HG02623 (cell line): ENCODE results near the gene TUBB2B.
A peak's percentile ranks its signal among the peaks of the same experiment; 100 is the strongest.

ENCODE experiments used
- ATAC-seq: cut with Tn5 transposase; IDR thresholded peaks from one replicate; pipeline ENCODE4 v1.9.1; 2021; ENCODE audit warnings: moderate library complexity; ENCODE audit not compliant: unreplicated experiment

TUBB2B gene

GRCh38 chr6:3227363-3228045 lies at the start of gene TUBB2B:
TSS of gene TUBB2B (minus strand) at chr6:3227653. CDS start at chr6:3227543, 110 bp downstream.
- ATAC-seq, result no peak

DNA sequence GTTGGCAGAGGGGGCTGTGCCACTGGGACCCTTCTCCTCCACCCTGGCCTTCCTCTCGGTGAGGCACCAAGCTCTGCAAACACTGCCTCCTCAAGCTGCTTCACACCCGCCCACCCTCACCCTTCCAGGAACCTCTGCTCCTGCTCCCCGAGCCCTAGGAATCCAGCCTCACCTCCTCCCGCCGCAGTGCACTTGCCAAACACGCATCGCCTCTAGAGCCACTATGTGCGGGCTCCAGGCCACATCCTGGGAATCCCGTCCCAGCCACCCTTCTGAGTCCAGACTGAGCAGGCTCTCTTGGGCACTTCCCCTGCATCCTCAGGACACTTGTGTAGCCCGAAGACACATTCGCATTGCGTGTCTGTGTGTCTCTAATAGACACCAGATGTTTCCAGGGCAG lies 49.8 kb upstream of the TUBB2B start:
- no peak for ATAC-seq

DNA sequence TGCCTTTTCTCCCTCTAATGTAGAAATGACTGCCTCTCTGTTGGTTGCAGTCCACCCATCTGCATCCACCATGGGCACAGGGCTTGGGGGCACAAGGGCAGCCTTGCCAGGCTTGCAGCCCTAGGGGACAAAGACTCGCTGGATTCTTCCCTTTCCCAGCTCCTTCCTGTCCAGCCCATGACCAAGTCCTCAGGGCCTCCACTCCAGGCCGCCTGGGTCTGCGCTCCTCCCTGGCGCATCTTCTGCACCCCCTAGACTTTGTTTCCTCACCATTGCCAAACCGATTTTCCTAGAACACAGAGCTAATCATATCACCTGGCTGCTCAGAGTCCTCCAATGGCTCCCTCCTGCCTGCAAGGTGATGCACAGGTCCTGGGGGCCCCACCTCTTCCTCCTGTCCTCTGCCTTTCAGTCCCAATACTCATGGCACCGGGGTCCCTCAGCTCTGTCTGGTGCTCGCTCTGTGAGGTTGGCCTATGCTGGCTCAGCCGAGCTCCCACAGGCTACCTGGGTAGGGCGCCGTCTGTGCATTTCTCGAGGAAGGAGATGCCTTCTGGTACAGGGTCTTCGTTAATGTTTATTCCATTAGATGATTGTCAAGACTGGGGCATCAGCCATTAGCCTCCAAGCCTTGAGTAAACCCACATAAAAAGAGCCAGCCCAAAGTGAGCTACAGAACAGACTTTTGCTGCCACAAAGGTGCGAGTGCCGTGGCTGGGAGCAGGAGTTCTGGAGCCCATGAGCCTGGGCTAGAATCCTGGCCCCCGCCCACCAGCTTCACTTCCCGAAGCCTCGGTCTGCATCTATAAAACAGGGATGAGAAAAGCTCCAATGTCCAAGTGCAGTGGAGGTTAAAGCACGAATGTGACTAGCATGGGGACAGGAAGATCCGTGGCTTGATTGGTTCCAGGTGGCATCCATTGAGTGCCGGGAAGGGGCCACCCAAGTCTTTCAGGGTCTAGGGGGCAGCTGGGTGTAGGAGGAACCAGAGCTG lies 49.0 kb upstream of the TUBB2B start:
- ATAC-seq, result no peak

GRCh38 chr6:3273707-3274521 lies 46.5 kb upstream of the TUBB2B start:
- no peak for ATAC-seq

GRCh38 chr6:3272911-3273547 lies 45.6 kb upstream of the TUBB2B start:
- ATAC-seq, result no peak

DNA sequence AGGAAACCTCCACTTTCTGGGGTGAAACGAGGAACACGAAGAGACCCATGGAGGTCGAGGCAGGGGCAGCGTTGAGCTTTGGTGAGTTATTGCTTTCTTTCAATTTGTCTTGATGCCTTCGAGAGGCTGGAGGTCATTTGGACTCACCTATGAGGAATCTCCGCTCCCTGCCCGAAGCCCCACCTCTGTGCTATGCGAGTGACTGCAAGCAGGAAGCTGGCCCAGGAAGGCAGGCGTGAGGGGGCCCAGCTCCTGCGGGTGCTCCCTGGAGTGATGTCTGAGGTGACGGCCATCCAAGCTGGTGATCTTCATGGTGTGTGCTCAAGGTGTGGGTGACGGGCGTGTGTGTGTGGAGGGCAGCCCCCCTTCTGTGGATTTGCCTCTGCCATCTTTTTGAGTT lies 44.3 kb upstream of the TUBB2B start:
- no peak for ATAC-seq

GRCh38 chr6:3270258-3270657 lies 42.8 kb upstream of the TUBB2B start:
- ATAC-seq, result no peak

GRCh38 chr6:3269281-3269975 lies 42.0 kb upstream of the TUBB2B start:
- ATAC-seq, result no peak

DNA sequence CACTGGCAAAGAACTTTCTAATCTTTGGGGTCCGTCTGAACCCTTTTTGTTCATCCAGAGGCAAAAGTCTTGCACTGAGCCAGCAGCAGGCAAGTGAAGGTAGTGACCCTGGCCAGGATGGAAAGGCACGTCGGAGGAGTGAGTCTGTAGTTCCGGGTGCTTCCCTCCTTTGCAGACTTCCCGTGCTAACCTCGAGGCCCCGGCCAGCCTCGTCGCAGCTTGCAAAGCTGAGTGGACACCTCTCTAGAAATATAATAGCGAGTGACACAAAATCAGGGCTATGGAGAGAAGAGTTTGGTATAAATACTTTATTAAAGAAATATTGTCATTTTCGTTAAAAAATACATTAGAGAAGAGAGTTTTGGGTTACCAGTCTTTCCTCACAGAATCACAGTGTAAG lies 41.2 kb upstream of the TUBB2B start:
- no peak for ATAC-seq

GRCh38 chr6:3267162-3267561 lies 39.7 kb upstream of the TUBB2B start:
- no peak for ATAC-seq

DNA sequence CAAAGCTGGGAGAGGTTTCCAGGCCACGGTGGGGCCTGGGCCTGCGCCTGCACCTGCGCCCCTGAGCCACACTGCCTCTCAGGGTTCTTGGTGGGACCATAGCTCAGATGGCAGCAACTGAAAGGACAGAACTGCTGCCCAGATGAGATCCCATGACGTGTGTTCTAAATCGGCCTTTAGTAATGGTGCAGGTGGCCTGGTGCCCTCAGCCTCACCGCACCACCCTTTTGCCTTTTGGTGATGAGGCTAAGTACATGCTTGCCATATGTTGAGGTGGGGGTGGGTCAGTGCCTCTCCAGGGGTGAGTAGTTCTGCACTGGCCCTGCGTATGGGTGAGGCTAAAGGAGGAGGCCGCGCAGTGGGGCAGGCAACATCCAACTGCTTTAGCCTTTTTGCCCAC lies 38.7 kb upstream of the TUBB2B start:
- no peak for ATAC-seq

DNA sequence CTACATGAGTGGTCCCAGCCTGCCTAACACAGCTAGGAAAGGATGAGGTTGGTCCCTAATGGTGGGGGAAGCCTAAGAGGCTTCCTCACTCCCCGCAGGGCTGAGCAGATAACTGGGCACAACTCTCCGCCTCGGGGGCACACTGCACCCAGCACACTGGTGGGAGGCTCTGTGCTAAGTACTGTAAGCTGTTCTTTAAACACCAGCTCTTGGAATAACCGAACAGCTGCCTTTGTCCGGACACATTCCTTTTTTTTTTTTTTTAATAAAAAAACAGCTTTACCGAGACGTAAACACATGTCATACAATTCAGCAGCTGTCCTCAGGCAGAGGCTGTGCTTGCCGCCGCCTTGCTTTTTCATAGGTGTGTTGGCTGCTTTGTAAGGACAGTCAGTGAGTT lies 38.2 kb upstream of the TUBB2B start:
- ATAC-seq, result no peak

- no peak for ATAC-seq
These were observed 36.9 kb upstream of the TUBB2B start for GRCh38 chr6:3264356-3264755.

- ATAC-seq, result no peak
These were observed 35.6 kb upstream of the TUBB2B start for GRCh38 chr6:3263096-3263495.

GRCh38 chr6:3261921-3262320 lies 34.5 kb upstream of the TUBB2B start:
- ATAC-seq, result no peak

DNA sequence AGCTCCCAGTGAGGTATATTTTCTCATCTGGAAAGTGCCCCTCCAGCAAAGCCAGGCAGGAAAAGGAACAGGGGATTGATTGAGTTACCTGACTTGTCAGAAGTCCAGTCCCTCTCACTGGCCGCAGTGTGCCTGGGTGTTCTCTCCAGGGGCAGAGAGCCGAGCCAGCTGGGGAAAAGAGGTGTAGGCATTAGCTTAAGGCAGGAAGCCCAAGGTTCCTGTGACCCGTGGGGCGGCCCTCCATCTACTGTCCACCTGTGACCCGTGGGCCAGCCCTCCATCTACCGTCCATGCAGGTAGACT lies 34.0 kb upstream of the TUBB2B start:
- no peak for ATAC-seq

GRCh38 chr6:3260772-3261517 lies 33.5 kb upstream of the TUBB2B start:
- no peak for ATAC-seq

- no peak for ATAC-seq
These were observed 32.8 kb upstream of the TUBB2B start for GRCh38 chr6:3260296-3260695.

DNA sequence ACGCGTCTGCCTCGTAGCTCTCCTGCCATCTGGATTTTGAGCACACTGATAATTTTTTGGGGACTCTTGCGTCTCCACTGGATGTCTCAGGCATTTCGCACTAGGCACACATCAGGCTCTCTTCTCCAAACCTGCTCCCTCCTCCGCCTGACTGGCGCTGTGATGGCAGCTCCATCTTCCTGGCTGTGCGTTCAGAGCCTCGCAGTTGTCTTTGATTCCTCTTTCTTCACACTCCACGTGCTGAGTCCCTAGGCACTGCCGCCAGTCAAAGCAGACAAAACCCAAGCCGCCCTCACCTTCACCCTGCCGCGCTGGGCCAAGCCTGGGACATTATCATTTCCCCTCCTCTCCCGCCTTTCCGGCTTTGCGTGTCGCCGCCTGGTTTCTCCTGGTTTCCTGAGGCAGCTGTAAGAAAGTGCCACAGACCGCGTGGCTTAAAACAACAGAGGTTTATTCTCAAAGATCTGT lies 32.1 kb upstream of the TUBB2B start:
- ATAC-seq, result peak; percentile 25
